Psoas muscle (tissue), 8 donors: ENCODE measurements around the gene FAF2. TPM values are rescaled to one million over a fixed set of nuclear protein-coding genes. Genes with fewer than 3 reads are reported as not detected.

Experiments
- ATAC-seq, 4 donors: fragments of 200-7000 bp; cut with Tn5 transposase; one replicate each; pipeline ENCODE4 v1.9.1; 2020; ENCODE audit warnings: moderate library complexity in 3 of 4, mild to moderate bottlenecking in 2 of 4
- DNase-seq, 2 donors: peaks; one replicate each; pipeline ENCODE4 v3.0.0-alpha.2; 2020
- H3K27ac ChIP-seq: fragments of 200-600 bp; one replicate; pipeline ENCODE4 v1.8.0; 2022
- H3K27me3 ChIP-seq, 3 donors: fragments of 200-600 bp in 1 of 3; one replicate each; pipeline versions ENCODE4 v1.6.1 to v1.8.0; 2013 to 2022; ENCODE audit warnings: low read length in 2 of 3, mild to moderate bottlenecking in 2 of 3, moderate library complexity in 1 of 3; ENCODE audit not compliant: insufficient read depth in 3 of 3
- H3K36me3 ChIP-seq, 2 donors: fragments of 200-600 bp in 1 of 2; one replicate each; pipeline versions ENCODE4 v1.6.1 to v1.8.0; 2013 to 2022; ENCODE audit warnings: low read depth in 1 of 2, mild to moderate bottlenecking in 1 of 2, moderate library complexity in 1 of 2; ENCODE audit not compliant: insufficient read depth in 1 of 2
- H3K4me1 ChIP-seq: fragments of 200-600 bp; one replicate; pipeline ENCODE4 v1.8.0; 2022
- H3K4me3 ChIP-seq: fragments of 200-600 bp; one replicate; pipeline ENCODE4 v1.8.0; 2022; ENCODE audit warnings: mild to moderate bottlenecking
- H3K9me3 ChIP-seq: fragments of 200-600 bp; one replicate; pipeline ENCODE4 v1.8.0; 2022
- CTCF ChIP-seq: fragments of 200-600 bp; IDR thresholded peaks from one replicate; pipeline ENCODE4 v1.8.0; 2022; ENCODE audit warnings: antibody characterized with exemption
- WGBS, 3 donors: extraction: QIAGEN DNeasy Blood & Tissue Kit; methylation state at CpG; one replicate each; pipeline versions ENCODE4 v1.1.6 to v1.1.7; 2013; 5-methylcytosine and 5-hydroxymethylcytosine counted together
- intact Hi-C, 2 donors: fragments of 100-400 bp; cut with DNase I; formaldehyde crosslinking; loops; one replicate each; pipeline versions ENCODE4 v1.11.0 to v1.14.2; 2022
- long read RNA-seq, 2 donors: library from polyadenylated mRNA; unstranded; transcript quantifications; one replicate each; pipeline ENCODE4 v2.0.0, GENCODE V29; 2021
- polyA plus RNA-seq, 3 donors: library from polyadenylated mRNA; stranded (reverse); fragments of 200-250 nt; gene quantifications; one replicate each; pipeline ENCODE4 v1.2.3, GENCODE V29; 2013
- total RNA-seq, 4 donors: library from RNA; stranded (reverse); fragmentation: NEBNext Ultra II Directional in 2 of 4; extraction: Animal tissue kit (Norgen Biotek cat#: 25700) in 2 of 4; gene quantifications; one replicate each; pipeline versions ENCODE4 v1.2.1 to v1.2.4, GENCODE V29; 2021 to 2023
- donor health status: healthy with polysubstance abuse.
- donor health status: DM: no; HTN: no; CAD: no; lungs with moderate emphysema.
- donor health status: Bipolar disorder and iron deficiency.
- donor health status: healthy.
- donor health status: DM: yes; HTN: yes; CAD: no.
- donor health status: DM: no; HTN: no; CAD: no.
- donor health status: DM: no; HTN: no; CAD: no.
- donor health status: DM: yes; HTN: yes; CAD: no.

FAF2 gene
- 10 to 100 TPM; 11.0 to 22.8 (median 14.4) TPM for total RNA-seq
- polyA plus RNA-seq: 10 to 100 TPM in 2 of 3 donors, 1 to 10 TPM in 1; 8.4 to 20.4 (median 14.7) TPM
- long read RNA-seq, donor 1, full-length matches to known transcripts: 3 of 9 reads
- long read RNA-seq, donor 1, partial matches to known transcripts: 6 of 9 reads
- long read RNA-seq, donor 1, other reads (novel, unspliced or antisense): 0 of 9 reads
- long read RNA-seq, donor 2, full-length matches to known transcripts: 15 of 27 reads
- long read RNA-seq, donor 2, partial matches to known transcripts: 1 of 27 reads
- long read RNA-seq, donor 2, other reads (novel, unspliced or antisense): 11 of 27 reads

GRCh38 chr5:176447978-176448608 is at the start of gene FAF2:
TSS of gene FAF2 (plus strand) at chr5:176448385. CDS start at chr5:176448408, 23 bp downstream.
- intact Hi-C loops: loop anchor here (1.0 to 5.0 kb wide), 4 partner anchors 29 to 89 kb away; partner anchors contain the start of genes CLTB (in 1 of the 2) and RNF44 (in 1 of the 2)
- Histone ChIP-seq H3K4me1 (peaks cover 26% of the 10 kb centered on the region), H3K9me3 (no peaks in the 10 kb centered on the region), H3K4me3 (peak within 1 kb of the TSS; percentile 91), H3K36me3 (peaks cover 0 to 8% of the 10 kb centered on the region in 2 donors), H3K27ac (peak within 1 kb of the TSS; percentile 97), H3K27me3 (no peaks in the 10 kb centered on the region)
- peak; percentile 94 for TF ChIP-seq CTCF
- WGBS, 3 donors: 0% methylated on average over 49 to 50 of the region's 50 CpGs
- DNase-seq (peak; percentile 95 to 98), ATAC-seq (peak; percentile 96 to 98 (median 97))

GRCh38 chr5:176400382-176401156 is 47.6 kb upstream of the FAF2 start:
- no peak overlapping the region for H3K4me3 ChIP-seq
- no peak for TF ChIP-seq CTCF
- no peaks in the 10 kb centered on the region for H3K9me3 ChIP-seq
- peaks cover 4 to 76% of the 10 kb centered on the region in 2 donors for H3K36me3 ChIP-seq
- H3K4me1 ChIP-seq: no peaks in the 10 kb centered on the region
- no peaks in the 10 kb centered on the region for H3K27me3 ChIP-seq
- DNase-seq (no peak), ATAC-seq (no peak)
- WGBS, 3 donors: 70 to 85% (median 77%) methylated on average over 17 of the region's 17 CpGs
- H3K27ac ChIP-seq: no peak overlapping the region
- intact Hi-C loops: no loop called here

- DNase-seq: no peak
- no peak for ATAC-seq
- no peak overlapping the region for H3K27ac ChIP-seq
These were observed 46.6 kb upstream of the FAF2 start for GRCh38 chr5:176401281-176402205.

More at GRCh38 chr5:176401281-176402205, 46.6 kb upstream of the FAF2 start:
- no peaks in the 10 kb centered on the region for H3K9me3 ChIP-seq
- H3K36me3 ChIP-seq: peaks cover 4 to 76% of the 10 kb centered on the region in 2 donors
- TF ChIP-seq CTCF: no peak
- 78 to 86% (median 81%) methylated on average over 22 of the region's 22 CpGs for WGBS, 3 donors
- no peak overlapping the region for H3K4me3 ChIP-seq
- intact Hi-C loops: no loop called here
- H3K4me1 ChIP-seq: no peaks in the 10 kb centered on the region
- H3K27me3 ChIP-seq: no peaks in the 10 kb centered on the region
